Globus pallidus (tissue), 1 donor: ENCODE measurements around the gene CATSPERB.
"Not testable (repeated sequence)": the region's sequence is repeated elsewhere in the genome, so short reads cannot be mapped to it uniquely, and the experiment has no call there.

Source experiments
- DNase-seq: peaks from one replicate; pipeline ENCODE4 v3.0.0-alpha.2; 2015; ENCODE audit warnings: low spot score

Gene CATSPERB

GRCh38 chr14:91575469-91576208, 156.2 kb downstream of the CATSPERB start:
- DNase-seq, result no peak

GRCh38 chr14:91573894-91574837, 157.7 kb downstream of the CATSPERB start:
- DNase-seq, result no peak

- DNase-seq, result no peak
These were observed 158.4 kb downstream of the CATSPERB start for GRCh38 chr14:91573528-91573893.

- no peak for DNase-seq
These were observed 161.9 kb downstream of the CATSPERB start for GRCh38 chr14:91570021-91570420.

- no peak for DNase-seq
These were observed 162.6 kb downstream of the CATSPERB start for GRCh38 chr14:91569301-91569700.

- no peak for DNase-seq
These were observed 163.3 kb downstream of the CATSPERB start for GRCh38 chr14:91568626-91569025.

- not testable (repeated sequence) for DNase-seq
These were observed 164.1 kb downstream of the CATSPERB start for GRCh38 chr14:91567827-91568226.

GRCh38 chr14:91555531-91555930, 176.4 kb downstream of the CATSPERB start:
- no peak for DNase-seq

- DNase-seq, result no peak
These were observed 177.2 kb downstream of the CATSPERB start for GRCh38 chr14:91554535-91555332.

GRCh38 chr14:91548108-91548507, 183.8 kb downstream of the CATSPERB start:
- no peak for DNase-seq

- DNase-seq, result no peak
These were observed 185.8 kb downstream of the CATSPERB start for GRCh38 chr14:91545946-91546716.

- DNase-seq, result no peak
These were observed 186.7 kb downstream of the CATSPERB start for GRCh38 chr14:91545204-91545603.

- DNase-seq, result no peak
These were observed 195.6 kb downstream of the CATSPERB start for GRCh38 chr14:91536327-91536726.

- DNase-seq, result not testable (repeated sequence)
These were observed 197.8 kb downstream of the CATSPERB start for GRCh38 chr14:91534059-91534458.

GRCh38 chr14:91533623-91534022, 198.3 kb downstream of the CATSPERB start:
- DNase-seq, result no peak
